GM20000 (cell line): ENCODE data around the gene PPM1E.

Experiments
- DNase-seq: peaks from one replicate; pipeline ENCODE4 v3.0.0; 2012; ENCODE audit warnings: low spot score
- TF ChIP-seq, protein P1 (sequence below): IDR thresholded peaks from 2 replicates; pipeline ENCODE4 v1.5.1; 2012; ENCODE audit warnings: mild to moderate bottlenecking, control low read depth; ENCODE audit errors: extremely low read depth, missing control alignments

PPM1E gene

GRCh38 chr17:59027750-59028149 is 272.1 kb downstream of the PPM1E start:
- TF ChIP-seq, protein P1, sequence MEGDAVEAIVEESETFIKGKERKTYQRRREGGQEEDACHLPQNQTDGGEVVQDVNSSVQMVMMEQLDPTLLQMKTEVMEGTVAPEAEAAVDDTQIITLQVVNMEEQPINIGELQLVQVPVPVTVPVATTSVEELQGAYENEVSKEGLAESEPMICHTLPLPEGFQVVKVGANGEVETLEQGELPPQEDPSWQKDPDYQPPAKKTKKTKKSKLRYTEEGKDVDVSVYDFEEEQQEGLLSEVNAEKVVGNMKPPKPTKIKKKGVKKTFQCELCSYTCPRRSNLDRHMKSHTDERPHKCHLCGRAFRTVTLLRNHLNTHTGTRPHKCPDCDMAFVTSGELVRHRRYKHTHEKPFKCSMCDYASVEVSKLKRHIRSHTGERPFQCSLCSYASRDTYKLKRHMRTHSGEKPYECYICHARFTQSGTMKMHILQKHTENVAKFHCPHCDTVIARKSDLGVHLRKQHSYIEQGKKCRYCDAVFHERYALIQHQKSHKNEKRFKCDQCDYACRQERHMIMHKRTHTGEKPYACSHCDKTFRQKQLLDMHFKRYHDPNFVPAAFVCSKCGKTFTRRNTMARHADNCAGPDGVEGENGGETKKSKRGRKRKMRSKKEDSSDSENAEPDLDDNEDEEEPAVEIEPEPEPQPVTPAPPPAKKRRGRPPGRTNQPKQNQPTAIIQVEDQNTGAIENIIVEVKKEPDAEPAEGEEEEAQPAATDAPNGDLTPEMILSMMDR = no peak
- no peak for DNase-seq

DNA sequence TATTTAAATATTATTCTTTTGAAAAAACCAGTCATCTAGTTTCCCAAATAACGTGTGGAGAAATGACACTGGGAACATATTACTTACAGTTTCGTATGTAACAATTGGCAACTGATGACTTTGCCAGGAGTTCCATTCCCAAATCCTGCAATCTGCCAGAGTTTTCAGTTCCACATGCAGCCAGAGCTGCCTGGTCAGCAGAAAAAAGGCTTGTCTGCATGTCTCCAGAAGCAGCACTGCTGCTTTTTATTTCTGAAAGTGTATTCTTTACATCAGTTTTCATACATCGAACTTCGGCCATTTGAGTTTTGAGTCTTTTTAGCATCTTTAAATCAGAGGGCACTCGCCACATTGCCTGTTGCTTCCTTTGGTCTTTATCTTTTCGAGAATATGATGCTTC is 272.7 kb downstream of the PPM1E start:
- TF ChIP-seq, protein P1 = no peak
- no peak for DNase-seq

DNA sequence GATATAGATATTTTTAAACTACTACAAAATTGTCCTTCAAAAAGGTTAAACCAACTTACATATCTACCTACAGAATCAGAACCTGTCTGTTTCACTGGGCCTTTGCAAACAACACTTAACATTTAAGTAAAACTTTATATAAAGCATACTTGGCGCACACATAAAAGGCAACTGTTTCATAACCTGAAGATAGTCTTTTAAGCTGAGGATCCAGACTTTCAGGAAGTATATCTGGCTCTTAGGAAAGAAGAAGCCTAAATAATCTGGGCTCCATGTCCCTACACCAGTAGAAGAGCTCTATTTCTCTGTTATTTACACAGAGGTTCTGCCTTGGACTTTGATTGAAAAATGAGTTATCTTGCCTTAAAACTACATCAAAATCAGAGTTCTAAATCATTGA is 275.2 kb downstream of the PPM1E start:
- TF ChIP-seq, protein P1 = no peak
- DNase-seq = no peak
